Naive B cell (primary cell): ENCODE data around the gene ARHGEF3. TPM values are rescaled to one million over a fixed set of nuclear protein-coding genes. Genes with fewer than 3 reads are reported as not detected.
A peak's percentile ranks its signal among the peaks of the same experiment; 100 is the strongest.

Experiments
- ATAC-seq, 2 donors: fragments of 150-1000 bp; cut with Tn5 transposase; 2 replicates each; pipeline ENCODE4 v1.10.0; 2021; ENCODE audit warnings: low read depth in 2 of 2, mild to moderate bottlenecking in 2 of 2, moderate library complexity in 2 of 2
- DNase-seq: peaks from one replicate; pipeline ENCODE4 v3.0.0; 2022
- H3K27ac Mint-ChIP-seq, 6 donors: one replicate each; pipeline ENCODE4 v1.8.0; 2020 to 2022; ENCODE audit warnings: mild to moderate bottlenecking in 6 of 6, mixed read lengths in 6 of 6, moderate library complexity in 5 of 6, inconsistent platforms in 2 of 6
- H3K27me3 Mint-ChIP-seq, 3 donors: one replicate each; pipeline ENCODE4 v1.8.0; 2021 to 2022; ENCODE audit warnings: mixed read lengths in 3 of 3, mild to moderate bottlenecking in 1 of 3
- H3K36me3 Mint-ChIP-seq, 2 donors: one replicate each; pipeline ENCODE4 v1.8.0; 2020 to 2022; ENCODE audit warnings: mixed read lengths in 2 of 2, inconsistent platforms in 1 of 2, mild to moderate bottlenecking in 1 of 2
- H3K4me1 Mint-ChIP-seq, 3 donors: one replicate each; pipeline ENCODE4 v1.8.0; 2020 to 2022; ENCODE audit warnings: mixed read lengths in 3 of 3, inconsistent platforms in 1 of 3, mild to moderate bottlenecking in 1 of 3, moderate library complexity in 1 of 3
- H3K4me3 Mint-ChIP-seq, 8 donors: one replicate each; pipeline ENCODE4 v1.8.0; 2020 to 2022; ENCODE audit warnings: mild to moderate bottlenecking in 8 of 8, mixed read lengths in 8 of 8, moderate library complexity in 8 of 8, inconsistent platforms in 2 of 8
- H3K9me3 Mint-ChIP-seq, 7 donors: one replicate each; pipeline ENCODE4 v1.8.0; 2020 to 2022; ENCODE audit warnings: mixed read lengths in 7 of 7, mild to moderate bottlenecking in 5 of 7, inconsistent platforms in 2 of 7, moderate library complexity in 1 of 7
- polyA plus RNA-seq, 6 donors: library from polyadenylated mRNA; unstranded; fragments of 300-500 nt; fragmentation: Illumina TruSeq; gene quantifications; one replicate each; pipeline ENCODE4 v1.2.3, GENCODE V29; 2021; ENCODE audit warnings: low read depth in 6 of 6

Gene ARHGEF3
- polyA plus RNA-seq, 6 donors from 2014 or later, result 30.1 to 43.7 (median 38.4) TPM

DNA sequence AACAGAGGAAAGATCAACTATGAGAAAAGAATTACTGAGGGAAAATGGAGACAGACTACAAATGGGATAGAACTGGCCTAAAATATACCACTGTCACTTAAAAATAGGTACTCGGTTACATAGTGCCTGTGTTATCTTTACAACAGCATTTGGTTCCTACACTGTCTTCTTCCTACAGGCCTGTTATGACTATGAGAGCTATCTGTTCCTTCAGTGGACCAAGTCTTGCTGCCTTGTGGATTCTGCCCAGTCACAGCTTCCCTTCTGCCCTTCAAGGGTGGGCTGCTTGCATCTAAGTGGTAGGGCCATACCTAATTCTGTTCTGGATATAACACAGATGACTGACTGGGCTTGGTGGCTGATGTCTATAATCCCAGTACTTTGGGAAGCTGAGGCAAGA is 13.8 kb upstream of the ARHGEF3 start:
- Mint-ChIP-seq H3K27me3 (peaks cover 0 to 8% (median 0%) of the 10 kb centered on the region in 3 donors), H3K4me3 (no peak overlapping the region), H3K9me3 (no peaks in the 10 kb centered on the region), H3K4me1 (peaks cover 0 to 3% (median 0%) of the 10 kb centered on the region in 3 donors), H3K27ac (no peak overlapping the region), H3K36me3 (no peaks in the 10 kb centered on the region)
- no peak for ATAC-seq
- no peak for DNase-seq

DNA sequence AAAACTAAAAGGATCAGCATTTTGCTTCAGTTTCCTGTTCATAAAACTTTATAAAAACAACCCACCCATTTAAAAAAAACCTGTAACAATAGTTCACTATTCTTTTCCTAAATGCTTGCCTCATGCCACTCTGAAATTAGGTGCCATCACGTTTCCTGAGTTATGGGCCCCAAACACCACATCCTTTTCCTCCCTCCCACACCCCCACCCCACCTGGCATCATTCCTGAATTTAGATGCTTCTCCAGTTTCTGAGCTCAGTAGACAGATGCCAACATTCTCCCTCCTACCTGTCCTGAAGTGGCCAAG is 11.9 kb upstream of the ARHGEF3 start:
- ATAC-seq (no peak), DNase-seq (no peak)
- H3K4me1 Mint-ChIP-seq, result peaks cover 0 to 3% (median 0%) of the 10 kb centered on the region in 3 donors
- H3K27me3 Mint-ChIP-seq, result no peaks in the 10 kb centered on the region
- H3K27ac Mint-ChIP-seq, result no peak overlapping the region
- no peaks in the 10 kb centered on the region for H3K36me3 Mint-ChIP-seq
- no peak overlapping the region for H3K4me3 Mint-ChIP-seq
- no peaks in the 10 kb centered on the region for H3K9me3 Mint-ChIP-seq

DNA sequence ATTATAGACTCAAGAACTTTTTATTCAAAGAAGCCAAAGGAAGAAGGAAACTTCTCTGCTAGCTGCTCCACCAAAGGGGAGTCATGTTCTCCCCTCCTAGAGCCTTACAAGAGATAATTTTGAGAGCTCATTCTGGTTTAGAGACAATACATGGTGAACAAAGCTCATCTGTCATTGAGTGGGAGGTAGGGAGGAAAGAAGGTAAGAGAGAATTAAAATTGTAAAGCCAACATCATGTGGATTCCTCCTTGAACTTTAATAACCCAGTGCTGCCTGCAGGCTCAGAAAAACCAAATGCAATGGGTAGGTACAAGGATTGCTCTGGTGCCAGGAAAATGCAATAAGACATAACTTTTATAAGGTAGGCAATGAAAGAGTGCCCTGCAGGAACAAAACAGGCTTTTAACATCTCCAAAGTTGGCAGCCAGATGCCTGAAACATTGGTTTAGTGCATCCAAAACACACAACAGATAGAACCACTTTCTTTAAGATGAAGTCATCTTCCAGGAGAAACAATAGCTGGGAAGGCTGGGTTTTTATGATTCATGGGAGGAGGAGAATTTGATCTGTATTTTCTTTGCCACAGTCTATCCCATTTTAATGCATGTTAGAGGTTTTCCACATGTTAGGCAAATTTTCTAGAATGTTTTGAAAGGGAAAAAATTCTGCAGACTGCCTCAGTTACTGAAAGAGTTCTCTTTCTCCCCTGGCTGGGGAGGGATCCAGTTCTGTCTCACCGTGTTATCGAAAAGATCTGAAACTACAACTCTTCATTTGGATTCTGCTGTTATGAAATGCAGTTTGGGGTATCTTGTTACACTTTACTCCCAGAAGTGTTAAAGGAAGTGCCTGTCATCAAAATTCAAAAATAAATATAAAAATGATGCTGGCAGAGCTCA is 11.3 kb upstream of the ARHGEF3 start:
- H3K27ac Mint-ChIP-seq, result no peak overlapping the region
- no peaks in the 10 kb centered on the region for H3K36me3 Mint-ChIP-seq
- H3K27me3 Mint-ChIP-seq, result no peaks in the 10 kb centered on the region
- DNase-seq, result no peak
- H3K4me3 Mint-ChIP-seq, result no peak overlapping the region
- peaks cover 0 to 3% (median 0%) of the 10 kb centered on the region in 3 donors for H3K4me1 Mint-ChIP-seq
- H3K9me3 Mint-ChIP-seq, result no peaks in the 10 kb centered on the region
- no peak for ATAC-seq

DNA sequence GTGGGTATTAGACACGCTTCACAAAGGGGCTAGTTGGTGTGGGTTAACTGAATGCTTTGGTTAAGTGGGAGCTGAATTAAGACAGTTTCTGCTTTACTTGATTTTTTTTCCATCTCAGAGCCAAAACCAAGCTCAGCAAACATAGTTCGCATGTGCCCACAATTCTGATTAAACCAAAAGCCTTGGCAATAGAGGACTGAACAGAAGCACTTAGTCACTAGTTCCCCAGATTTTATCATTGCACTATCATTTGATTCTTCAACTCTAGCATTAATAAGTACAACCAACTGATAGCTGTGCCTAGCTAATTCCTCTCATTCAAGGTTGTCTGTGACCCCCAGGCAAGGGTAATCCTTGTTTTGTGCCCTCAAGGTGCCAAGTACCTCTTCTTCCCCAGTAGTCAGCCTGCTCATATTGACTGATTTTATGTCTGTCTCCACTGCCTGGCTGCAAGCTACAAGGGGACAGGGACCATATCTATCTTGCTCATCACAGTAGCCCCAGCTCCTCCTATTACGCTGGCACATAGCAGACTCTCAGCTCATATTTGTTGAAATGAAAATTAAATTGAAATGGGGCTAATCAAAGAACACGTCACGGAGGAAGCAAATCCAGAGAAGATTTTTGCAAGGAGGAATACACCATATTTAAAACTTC is 9.9 kb upstream of the ARHGEF3 start:
- Mint-ChIP-seq H3K4me1 (peaks cover 0 to 3% (median 0%) of the 10 kb centered on the region in 3 donors), H3K9me3 (no peaks in the 10 kb centered on the region)
- no peak for DNase-seq

DNA sequence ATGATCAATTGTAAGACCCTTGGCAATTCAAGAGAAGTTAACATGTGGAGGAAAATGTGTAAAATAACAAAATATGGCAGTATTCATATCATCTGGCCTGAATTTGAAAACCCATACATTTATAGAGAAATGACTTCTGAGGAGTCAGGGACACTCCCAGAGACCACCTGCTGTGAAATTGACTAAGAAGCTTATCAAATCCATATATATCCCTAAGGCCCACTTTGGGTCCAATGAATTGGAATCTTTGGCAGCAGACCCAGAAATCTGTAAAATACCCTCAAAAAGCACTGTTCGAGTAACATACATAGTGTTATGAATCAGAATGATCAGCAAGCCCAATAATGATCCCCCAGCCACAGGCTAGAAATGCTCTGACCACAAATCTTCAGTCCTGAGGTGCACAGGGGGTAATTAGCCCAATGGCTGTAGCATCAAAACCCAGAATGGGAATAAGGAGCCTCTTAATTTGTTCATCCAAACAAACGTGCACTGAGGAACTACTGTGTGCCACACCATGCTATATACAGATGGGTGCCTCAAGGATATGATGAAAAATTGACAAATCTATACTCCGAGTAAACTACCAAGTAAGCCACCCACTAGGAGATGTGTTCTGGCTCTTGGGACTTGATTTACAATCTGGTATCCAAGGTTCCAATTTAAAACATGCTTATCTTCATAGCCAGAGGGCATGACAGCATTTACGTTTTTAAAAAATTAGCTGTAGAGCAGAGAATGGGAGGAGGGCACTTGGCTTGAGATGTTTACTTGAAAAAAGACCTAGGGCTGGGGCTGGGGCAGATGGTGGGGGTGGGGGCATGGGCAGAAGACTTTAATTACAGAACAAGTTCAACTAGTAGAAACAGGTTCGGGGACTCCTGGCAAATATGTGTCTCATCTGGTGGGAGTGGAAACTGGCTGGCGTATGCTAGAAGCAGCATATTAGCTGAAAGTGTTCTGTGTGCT is 9.1 kb upstream of the ARHGEF3 start:
- H3K27ac Mint-ChIP-seq, result peak overlapping the region in 1 of 6 donors; percentile 14
- H3K4me3 Mint-ChIP-seq, result peak overlapping the region in 1 of 8 donors; percentile 56
- H3K9me3 Mint-ChIP-seq, result no peaks in the 10 kb centered on the region
- ATAC-seq (no peak), DNase-seq (no peak)
- no peaks in the 10 kb centered on the region for H3K27me3 Mint-ChIP-seq
- no peaks in the 10 kb centered on the region for H3K36me3 Mint-ChIP-seq
- H3K4me1 Mint-ChIP-seq, result peaks cover 0 to 3% (median 0%) of the 10 kb centered on the region in 3 donors

More for the DNA sequence above, 9.9 kb upstream of the ARHGEF3 start:
- peak overlapping the region in 1 of 6 donors; percentile 39 for H3K27ac Mint-ChIP-seq
- H3K4me3 Mint-ChIP-seq, result peak overlapping the region in 1 of 8 donors; percentile 56
- no peaks in the 10 kb centered on the region for H3K36me3 Mint-ChIP-seq
- no peak for ATAC-seq
- no peaks in the 10 kb centered on the region for H3K27me3 Mint-ChIP-seq

DNA sequence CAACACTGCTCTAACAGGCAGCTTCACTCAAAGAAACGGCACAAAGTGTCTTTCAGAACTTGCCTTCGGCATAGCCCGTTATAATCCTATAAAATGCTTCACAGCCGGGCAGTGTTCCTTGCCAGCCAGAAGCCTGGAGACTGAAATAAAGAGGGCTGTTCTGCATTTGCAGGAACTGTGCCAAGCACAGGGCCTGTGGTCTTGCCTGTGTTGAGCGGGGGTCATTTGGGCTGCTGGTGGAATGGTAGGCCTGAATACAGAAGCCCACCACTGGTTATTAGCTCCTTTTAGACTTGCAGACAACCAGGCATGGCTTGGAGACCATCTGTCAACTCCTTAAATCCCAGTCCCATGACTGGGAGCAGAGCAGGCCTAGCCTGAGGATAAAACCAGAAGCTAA is 4.7 kb upstream of the ARHGEF3 start:
- Mint-ChIP-seq H3K4me1 (peaks cover 2 to 7% (median 2%) of the 10 kb centered on the region in 3 donors), H3K36me3 (no peaks in the 10 kb centered on the region), H3K9me3 (no peaks in the 10 kb centered on the region), H3K4me3 (no peak overlapping the region), H3K27me3 (no peaks in the 10 kb centered on the region), H3K27ac (no peak overlapping the region)
- ATAC-seq (no peak), DNase-seq (no peak)

DNA sequence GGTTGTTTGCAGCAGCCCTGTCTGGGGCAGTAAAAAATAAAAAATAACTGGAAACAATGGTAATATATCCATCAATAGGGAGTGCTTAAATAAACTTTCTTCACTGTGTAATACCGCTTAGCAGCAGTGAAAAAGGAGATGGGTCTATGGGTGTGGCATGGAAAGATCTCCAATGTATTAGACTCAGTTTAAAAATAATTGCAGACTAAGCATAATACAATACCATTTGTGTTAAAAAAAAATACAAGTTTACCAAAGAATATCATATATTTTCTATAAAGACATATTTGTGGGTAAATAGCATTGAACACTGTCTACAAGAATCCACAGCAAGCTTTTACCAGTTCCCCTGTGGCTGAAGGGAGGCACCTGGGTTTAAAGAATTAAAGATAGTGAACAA is 1.0 kb upstream of the ARHGEF3 start:
- Mint-ChIP-seq H3K27me3 (no peaks in the 10 kb centered on the region), H3K4me1 (peaks cover 21 to 40% (median 23%) of the 10 kb centered on the region in 3 donors), H3K4me3 (peak overlapping the region in 4 of 8 donors; percentile 84 to 97 (median 87)), H3K9me3 (no peaks in the 10 kb centered on the region), H3K27ac (peak overlapping the region in 1 of 6 donors; percentile 59), H3K36me3 (no peaks in the 10 kb centered on the region)
- no peak for ATAC-seq
- no peak for DNase-seq

DNA sequence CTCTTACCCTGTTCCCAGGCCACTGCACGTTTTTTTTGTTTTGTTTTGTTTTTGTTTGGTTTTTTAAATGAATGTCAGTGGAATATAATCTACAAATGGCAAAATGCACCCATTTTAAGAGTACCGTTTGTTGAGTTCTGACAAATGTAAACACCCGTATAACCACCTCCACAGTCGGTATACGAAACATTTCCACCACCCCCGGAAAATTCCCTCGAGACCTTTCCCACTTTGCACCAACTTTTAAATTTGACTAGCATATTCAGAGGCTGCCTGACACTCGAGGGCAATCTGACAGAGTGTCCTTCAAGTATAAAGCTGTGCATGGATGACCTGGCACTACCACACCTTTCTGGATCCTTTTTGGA is 613 bp upstream of the ARHGEF3 start:
- no peak for ATAC-seq
- no peaks in the 10 kb centered on the region for H3K36me3 Mint-ChIP-seq
- H3K4me3 Mint-ChIP-seq, result peak overlapping the region; percentile 84 to 97 (median 89)

DNA sequence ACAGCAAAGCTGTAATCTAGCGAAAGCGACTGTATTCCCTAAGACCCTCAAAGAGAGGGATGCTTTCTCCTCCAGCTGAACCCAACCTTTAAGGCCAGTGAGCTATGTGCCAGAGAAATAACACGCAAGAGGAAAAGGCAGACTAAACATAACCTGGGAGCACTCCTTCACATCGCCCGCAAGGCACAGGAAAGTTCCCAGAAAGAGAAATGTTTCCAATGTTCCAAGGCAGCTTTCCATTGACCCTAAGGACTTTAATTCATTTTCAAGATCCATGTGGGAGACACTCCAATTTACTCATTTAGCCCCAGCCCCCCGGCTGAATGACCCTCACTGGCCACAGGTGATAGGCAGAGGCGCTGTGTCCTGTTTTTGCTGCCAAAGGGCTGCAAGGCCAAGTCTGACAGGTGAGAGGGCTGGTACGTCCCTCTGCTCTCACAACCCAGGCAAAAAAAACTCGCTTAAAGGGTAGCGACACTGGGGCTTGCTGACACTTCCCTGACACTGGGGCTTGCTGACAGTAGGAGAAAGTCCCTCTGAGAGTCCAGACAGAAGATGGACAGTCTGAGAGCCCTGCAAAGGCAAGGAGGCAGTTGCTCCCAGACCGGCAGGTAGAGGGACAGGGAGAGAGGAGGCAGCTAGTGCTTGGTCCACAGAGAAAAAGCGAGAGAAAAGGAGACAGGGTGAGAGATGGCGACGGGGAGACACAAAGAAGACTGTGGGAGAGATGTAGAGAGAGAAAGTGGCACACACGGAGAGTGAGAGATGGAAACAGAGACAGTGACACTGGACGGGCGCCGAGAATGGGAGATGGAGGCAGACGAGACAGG is 702 bp downstream of the ARHGEF3 start:
- Mint-ChIP-seq H3K36me3 (no peaks in the 10 kb centered on the region), H3K4me3 (peak overlapping the region; percentile 84 to 97 (median 95)), H3K4me1 (peaks cover 23 to 51% (median 26%) of the 10 kb centered on the region in 3 donors), H3K27me3 (no peaks in the 10 kb centered on the region), H3K9me3 (no peaks in the 10 kb centered on the region), H3K27ac (peak overlapping the region; percentile 33 to 95 (median 80))
- DNase-seq (peak; percentile 26), ATAC-seq (peak; percentile 13 to 24)

More for the DNA sequence above, 613 bp upstream of the ARHGEF3 start:
- Mint-ChIP-seq H3K27me3 (no peaks in the 10 kb centered on the region), H3K27ac (peak overlapping the region in 3 of 6 donors; percentile 59 to 91 (median 86)), H3K4me1 (peaks cover 23 to 42% (median 23%) of the 10 kb centered on the region in 3 donors), H3K9me3 (no peaks in the 10 kb centered on the region)
- no peak for DNase-seq

DNA sequence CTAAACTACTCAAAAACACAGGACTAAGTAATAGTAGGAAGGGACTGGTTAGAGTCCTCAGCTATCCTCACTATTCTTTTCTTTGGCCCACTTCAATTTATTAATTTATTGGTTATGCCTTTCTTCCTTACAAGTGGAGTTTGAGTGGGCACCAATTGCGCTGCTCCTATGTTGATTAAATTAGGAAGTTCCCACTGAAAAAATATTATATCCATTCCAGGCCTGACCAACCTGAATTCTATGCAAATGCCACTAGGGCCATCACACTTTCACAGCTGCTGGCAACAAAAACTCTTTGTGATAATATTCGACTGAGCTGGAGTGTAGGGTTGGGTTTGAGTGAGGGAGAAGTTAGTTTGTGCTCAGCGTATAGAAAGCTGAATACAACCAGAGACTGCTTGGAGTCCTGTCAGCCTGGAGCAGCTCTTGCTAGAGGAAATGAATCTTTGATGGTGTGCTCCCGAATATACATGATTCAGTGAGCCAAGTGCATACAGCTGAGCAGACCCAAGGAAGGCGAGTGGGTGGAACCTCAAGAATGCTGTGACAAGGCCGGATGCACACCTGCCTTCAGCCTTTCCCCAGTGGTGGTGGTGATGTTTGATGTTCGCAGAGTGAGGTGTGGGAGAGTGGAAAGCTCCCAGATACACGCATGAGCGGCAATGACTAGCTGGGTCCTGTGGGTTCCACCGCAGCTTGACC is 1.5 kb downstream of the ARHGEF3 start:
- peaks cover 23 to 57% (median 26%) of the 10 kb centered on the region in 3 donors for H3K4me1 Mint-ChIP-seq
- H3K27me3 Mint-ChIP-seq, result no peaks in the 10 kb centered on the region
- no peaks in the 10 kb centered on the region for H3K36me3 Mint-ChIP-seq

DNA sequence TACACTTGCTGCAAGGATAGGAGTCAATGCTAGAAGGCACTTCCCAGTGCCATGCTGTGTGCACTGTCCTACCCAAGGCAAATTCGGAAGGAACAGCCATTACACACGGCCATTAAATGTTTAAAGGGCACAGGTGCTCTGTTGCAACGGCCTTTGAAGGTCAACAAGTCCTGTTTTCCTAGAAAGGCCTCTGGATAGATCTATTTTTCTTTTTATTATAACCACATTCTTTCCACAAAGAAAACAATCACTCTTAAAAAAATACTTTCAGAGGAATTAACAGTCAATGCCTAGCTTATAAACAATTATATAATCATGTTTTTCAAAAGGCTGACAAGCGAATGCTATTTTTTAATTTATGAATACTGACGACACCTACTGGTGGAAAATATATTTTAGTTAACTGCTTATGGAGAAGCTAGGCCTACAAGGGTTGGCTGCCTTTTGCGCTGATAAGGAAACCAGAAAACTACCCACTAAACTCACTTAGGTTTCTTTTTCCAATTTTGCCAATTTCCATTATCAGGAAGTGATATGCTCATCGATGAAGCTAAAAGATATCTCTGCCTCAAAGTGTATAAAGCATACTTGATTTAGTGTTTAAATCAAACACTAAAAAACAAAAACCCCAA is 2.4 kb downstream of the ARHGEF3 start:
- Mint-ChIP-seq H3K27me3 (no peaks in the 10 kb centered on the region), H3K27ac (peak overlapping the region in 3 of 6 donors; percentile 69 to 87 (median 71)), H3K4me1 (peaks cover 23 to 57% (median 26%) of the 10 kb centered on the region in 3 donors), H3K9me3 (no peaks in the 10 kb centered on the region), H3K4me3 (peak overlapping the region; percentile 58 to 97 (median 86)), H3K36me3 (no peaks in the 10 kb centered on the region)
- DNase-seq (peak; percentile 64), ATAC-seq (peak; percentile 10 to 16)

More for the DNA sequence above, 1.5 kb downstream of the ARHGEF3 start:
- H3K27ac Mint-ChIP-seq, result peak overlapping the region; percentile 38 to 95 (median 80)
- DNase-seq, result peak; percentile 37
- peak overlapping the region; percentile 84 to 97 (median 95) for H3K4me3 Mint-ChIP-seq
- no peaks in the 10 kb centered on the region for H3K9me3 Mint-ChIP-seq
- peak; percentile 9 to 13 for ATAC-seq
